NCI-H748 (cell line): ENCODE data around the gene ROR2.

Experiments
- DNase-seq: peaks from one replicate; lab custom pipeline; 2025; ENCODE audit not compliant: unreplicated experiment; lab: John Stamatoyannopoulos, UW

The ROR2 gene

DNA sequence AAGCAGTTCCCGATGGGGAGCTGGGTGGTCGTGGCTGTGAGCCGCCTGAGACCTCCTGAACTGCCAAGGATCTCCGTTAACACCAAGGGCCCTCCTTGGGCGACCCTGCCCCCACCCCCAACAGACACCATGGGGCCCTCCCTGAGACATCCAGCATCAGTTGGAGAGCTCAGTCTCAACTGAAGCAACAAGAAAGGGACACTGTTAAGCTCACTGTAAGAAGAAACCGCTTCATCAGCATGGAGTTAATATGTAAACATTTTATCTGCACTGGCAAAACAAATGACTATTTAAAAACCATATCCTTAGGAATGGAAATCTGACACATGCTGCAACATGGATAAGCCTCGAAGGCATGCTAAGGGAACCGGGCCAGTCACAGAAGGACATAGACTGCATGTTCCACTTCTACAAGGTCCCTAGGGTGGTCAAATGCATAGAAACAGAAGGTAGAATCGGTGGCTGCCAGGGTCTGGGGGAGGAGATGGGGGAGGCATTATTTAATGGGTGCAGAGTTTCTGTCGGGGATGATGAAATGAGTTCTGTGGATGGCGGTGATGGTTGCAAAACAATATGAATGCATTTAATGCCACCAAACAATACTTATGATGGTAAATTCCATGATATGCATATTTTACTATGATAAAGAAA is 47.4 kb downstream of the ROR2 start:
- DNase-seq = no peak

DNA sequence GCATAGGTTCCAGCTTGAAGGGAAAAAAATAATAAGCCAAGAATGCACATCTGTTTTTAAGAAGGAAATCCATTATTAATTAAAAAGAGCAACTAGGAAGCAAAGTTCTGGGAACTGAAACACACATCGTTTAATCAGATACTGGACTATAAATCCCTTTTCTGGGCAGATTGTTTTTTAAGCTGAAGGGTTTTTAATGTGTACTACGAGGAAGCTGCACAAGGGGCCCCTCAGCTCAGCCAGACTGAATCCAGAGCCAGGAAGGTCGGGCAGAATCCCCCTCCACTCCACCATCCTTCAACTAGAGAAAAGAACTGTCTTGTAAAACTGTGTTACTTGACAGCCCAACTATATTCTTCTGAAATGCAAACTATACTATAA is 49.2 kb downstream of the ROR2 start:
- no peak for DNase-seq

DNA sequence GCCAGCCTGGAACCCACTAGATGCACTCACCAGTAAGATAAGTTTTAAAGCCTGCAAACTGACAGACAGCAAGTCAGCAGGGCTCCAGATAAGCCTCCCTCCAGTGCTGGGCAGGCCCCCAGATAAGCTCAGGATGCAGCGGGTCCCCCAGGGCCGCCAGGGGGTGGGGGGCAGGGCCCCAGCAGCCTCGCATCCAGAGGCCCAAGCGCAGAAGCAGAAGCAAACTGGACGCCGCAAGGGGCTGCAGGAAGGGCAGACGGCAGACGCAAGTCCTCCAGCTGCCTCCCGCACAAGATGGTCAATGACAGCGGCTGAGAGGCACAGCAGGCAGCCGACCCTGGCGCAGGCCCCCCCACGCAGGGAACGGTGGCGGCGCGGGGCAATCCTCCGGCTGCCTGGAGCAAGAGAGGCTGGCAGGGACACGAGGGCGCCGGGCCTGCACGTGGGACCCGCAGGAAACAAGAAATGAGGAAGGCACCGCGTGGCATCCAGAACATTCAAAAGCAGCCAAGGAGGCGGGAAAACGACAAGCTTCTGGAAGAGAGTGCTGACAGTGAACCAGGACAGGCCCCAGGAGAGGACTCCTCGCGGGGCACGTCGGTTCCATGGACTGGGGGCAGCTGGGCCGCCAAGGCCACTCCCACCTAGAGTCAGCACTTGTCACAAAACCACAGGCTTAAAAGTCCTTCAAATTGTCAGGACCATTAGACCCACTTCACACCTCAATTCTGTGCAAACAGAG is 49.8 kb downstream of the ROR2 start:
- peak; percentile 37 for DNase-seq

DNA sequence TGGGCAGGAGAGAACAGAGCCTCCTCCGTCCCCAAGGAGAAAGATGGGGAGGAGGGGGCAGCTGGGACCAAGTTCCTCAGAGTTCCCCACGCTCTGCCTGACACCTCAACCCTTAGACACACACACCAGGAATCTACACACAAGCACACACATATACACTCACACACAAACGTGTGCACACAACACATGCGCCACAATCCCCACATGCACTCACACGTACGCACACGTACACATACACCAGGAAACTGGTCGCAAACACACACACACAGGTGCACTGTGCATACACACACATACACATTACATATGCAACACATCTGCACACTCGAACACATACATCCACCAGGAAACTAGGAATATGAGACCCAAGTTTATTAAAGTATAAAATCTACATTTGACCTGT is 50.4 kb downstream of the ROR2 start:
- DNase-seq = no peak

DNA sequence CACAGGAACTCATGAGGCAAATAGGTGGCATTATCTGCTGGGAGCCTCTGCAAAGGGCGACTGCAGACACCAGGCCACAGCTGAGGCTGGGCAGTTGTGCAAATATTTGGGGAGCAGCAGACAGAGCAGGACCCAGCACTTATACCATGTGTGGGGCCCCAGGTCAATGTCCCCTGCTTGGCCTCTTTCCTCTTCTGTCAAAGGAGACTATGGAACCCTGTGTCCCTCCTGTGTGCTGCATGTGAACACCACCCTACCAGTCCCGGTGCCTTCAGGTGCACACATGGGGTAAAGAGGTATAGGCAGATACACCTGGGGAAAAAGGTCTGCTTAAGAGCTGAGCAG is 50.8 kb downstream of the ROR2 start:
- no peak for DNase-seq

DNA sequence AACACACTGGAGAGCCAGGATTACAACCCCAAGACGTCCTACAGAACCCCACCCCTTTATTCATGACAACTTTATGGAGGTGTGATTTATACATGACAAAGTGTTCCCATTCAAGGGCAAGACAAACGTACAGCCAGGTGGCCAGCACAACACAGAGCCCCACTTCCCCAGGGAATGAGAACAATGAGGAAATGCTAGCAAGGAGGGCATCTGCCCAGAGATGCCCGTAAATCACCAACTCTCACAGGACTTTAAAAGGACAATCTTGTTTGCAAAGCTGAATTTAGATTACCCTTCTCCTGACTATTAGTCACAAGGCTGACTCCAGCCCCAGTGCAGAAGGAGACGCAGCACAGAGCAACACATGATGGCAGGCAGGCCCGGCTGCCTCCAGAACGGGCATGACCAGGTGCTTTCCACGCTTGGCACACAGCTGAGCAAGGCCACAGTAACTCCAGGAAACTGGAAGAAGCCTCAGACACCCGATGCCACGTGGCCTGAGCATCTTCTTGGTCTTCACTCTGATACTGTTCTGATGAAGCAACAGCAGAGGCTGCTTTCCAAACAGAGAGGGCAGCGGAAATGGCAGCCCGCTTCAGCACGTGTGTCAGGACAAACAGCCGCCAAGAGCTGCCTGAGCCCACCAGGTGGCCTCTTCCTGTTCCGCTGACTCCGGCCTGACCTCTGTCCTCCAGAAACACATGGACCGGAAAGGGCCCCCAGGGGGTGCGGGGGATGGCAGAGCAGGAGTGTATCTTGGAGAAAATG is 51.4 kb downstream of the ROR2 start:
- DNase-seq = peak; percentile 77

DNA sequence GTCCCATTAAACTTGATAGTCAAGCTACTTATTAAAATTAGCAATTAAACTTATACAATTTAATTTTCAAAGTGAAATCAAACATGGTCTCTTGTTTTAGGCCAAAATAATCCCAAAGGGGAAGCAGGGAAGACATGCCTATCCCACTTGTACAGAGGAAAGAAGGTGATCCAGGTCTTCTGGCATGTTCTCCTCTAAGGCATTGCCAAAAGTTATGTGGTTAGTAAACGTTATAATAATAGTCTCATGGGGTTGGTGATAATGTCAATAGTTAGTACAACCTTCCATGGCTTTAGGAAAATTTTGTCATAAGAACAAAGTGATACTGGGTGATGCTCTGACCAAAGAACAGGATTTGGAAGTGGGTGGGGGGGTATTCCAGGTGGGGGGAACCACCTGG is 52.8 kb downstream of the ROR2 start:
- no peak for DNase-seq

DNA sequence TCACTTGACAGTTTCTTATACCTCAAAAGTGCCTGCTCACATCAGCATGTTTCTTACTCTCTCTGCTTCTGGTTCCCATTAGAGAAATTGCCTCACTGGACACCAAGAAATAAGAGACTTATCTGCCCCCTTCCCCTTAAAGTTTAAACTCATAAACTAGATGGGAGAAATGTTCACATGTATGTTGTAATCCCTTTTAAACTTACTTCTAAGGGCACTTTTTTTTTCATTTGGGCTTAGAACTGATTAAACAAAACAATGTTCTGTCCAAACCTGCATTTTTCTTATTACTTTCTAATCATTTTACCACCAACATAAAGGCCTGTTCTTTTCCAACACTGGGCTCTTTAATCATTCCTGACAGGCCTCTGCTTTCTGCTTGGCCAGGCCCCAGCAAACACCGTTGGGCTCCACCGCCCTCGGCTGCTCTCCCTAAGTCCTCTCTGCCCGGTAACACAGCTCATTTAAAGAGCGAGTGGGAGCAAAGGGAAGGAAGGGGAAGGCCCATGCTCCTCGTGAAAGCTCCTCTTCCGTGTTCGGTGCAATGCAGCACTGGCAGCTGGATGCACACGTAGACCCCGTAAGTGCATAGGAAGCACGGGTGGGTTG is 53.4 kb downstream of the ROR2 start:
- DNase-seq = no peak

DNA sequence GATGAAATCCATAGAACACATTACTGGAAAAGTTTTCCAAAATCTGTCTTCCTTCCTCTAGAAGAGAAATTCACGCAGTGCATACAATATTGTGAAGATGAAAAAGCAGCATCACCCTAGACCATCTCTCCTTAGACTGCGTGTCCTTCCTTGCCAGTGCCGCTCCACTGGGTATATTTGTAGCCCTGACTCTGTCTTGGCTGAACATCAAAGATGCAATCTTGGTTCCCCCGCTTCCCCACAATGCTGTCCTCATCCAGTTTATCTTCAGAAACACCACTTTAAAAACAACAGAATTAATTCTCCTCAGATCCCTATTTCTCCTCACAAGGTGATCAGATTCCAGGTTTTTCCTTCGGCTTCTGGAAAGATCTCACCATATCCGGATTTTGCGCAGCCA is 53.9 kb downstream of the ROR2 start:
- no peak for DNase-seq

DNA sequence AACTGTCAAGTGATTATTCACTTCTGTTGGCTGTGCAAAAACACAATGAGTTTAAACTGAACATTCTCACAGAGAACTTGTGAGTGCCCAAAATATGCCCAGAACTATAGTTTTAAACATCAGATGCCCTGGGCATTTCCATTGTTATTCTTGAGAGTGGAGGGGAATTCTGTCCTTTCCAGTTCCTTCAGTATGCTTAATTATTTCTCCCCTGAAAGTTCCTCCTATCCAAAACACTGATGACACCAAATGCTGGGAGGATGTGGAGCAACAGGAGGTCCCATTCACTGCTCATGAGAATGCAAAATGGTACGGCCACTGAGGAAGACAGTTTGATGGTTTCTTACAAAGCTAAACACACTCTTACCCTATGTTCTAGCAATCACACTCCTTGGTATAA is 55.5 kb downstream of the ROR2 start:
- DNase-seq = no peak

DNA sequence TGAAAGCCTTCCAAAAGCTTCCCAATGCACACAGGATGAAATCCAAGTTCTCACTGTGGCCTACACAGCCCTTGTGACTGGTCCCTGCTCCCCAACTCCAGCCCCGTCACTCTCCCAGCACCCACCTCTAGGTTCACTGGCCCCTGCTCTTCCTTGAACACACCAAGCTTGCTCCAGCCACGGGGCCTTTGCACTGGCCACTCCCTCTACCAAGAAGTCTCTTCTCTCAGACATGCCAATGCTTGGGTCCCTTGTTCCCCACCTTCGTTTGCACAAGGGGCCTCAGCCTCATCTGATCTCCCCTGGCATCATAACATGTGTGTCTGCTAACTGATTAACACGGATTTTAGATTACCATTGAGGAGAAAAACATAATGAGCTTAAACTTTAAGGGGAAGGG is 56.0 kb downstream of the ROR2 start:
- DNase-seq = no peak

DNA sequence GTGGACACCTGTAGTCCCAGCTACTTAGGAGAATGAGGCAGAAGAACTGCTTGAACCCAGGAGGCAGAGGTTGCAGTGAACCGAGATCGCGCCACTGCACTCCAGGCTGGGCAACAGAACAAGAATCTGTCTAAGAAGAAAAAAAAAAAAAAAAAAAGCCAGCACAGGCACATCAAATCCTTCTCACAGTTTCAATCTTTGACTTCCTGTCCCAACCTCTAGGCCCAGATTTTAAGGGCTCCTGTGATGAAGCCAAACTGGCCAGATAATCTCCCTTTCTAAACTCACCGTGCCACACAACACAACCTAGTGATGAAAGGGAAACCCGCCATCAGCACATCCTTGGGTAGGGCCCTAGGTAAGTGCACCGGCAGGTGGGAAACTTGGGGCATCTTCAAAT is 58.1 kb downstream of the ROR2 start:
- no peak for DNase-seq

DNA sequence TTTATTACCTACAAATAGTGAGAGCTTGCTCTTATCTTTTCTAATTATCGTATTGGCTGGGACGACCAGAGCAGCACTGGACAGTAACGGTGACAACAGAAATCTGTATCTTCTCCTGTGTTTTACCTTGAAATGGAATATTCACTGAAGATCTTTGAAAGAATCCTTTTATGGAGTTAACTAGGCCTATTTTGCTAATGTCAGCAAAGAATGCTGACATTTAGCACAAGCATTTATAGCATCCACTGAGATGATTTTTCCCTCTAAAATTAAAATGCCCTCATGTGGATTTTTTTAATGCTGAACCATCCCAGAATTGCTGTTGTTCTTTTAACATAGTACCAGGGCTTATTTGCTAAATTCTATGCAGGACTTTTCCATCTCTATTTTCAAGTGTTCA is 59.4 kb downstream of the ROR2 start:
- DNase-seq = no peak

DNA sequence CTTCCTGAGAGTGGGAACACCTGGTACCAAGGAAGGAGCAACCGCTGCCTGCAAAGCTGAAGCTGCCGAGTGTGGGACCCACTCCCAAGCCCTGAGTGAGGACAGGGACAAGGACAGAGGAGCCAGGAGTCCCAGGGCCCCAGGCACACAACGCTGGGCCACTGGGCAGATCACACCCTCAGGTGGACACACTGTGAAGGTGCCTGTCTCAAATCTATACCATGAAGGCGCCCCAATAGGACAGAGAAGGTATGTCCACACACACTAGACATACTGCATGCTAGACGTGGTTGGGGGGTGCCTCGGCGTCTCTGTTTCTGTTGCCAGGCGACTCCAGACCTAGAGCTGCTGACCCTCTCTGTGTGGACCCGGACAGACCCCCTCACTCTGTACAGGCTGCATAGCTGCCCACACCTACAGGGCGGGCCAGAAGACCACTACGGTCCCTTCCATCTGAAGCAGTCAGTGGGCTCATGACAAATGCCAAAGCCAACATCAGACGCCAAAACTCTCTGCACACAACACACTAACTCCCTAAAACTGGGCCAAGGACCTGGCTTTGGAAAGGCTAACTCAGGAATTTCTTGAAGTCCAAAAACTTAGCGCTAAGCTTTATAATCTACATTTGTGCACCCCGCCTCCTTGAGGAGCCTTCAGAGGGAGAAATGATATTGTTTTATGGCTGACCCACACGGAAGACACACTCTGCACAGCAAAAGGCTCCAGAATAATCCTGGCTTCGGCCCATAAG is 60.7 kb downstream of the ROR2 start:
- no peak for DNase-seq

DNA sequence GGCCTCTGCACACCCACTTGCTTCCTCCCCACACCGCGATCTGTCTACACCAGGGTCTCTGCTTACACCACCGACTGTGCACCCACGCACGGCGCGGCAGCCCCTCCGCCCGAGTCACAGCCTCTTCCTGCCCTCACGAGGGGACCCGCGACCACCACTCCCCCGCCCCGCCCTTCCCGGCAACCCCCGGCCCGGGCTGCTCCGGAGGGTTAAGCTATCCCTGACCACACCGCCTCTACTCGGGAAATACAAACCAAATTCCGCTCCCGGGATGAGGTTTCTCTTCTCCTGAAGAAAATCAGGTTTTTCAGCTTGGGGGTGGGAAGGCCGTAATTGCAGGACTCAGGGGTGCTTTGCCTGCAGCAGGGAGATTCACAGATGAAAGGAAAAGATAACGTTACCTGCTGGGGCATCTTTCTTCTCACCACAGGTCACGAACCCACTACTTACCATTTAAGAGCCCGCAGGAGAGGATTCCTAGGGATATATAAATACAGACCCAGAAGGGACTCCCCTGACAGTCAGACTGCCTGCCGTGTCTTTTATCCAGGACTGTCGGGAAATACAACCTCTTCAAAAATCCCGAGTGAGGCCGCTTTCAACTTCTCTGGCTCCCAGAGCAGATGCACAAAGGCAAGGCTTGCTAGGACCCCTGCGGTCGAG is 63.5 kb downstream of the ROR2 start:
- no peak for DNase-seq

DNA sequence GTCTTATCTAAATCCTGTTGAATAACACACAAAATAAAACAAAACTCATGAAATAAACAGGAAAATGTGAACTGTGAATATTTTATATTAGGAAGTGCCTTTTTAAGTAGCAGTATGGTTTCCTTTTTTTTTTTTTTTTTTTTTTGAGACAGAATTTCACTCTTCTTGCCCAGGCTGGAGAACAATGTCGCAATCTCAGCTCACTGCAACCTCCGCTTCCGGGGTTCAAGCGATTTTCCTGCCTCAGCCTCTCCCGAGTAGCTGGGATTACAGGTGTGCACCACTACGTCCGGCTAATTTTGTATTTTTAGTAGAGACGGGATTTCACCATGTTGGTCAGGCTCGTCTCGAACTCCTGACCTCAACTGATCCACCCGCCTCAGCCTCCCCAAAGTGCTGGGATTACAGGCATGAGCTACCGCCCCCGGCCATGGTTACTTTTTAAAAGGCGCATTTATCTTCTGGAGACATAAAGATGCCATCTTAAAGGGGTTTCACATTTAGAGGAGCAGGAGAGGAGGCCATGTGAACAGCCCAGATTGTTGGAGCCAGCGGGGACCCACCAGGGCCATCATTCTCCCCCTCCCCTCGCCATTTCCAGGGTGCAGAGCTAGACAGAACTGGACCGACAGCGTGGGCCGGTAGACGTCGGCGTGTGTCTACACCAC is 64.1 kb downstream of the ROR2 start:
- DNase-seq = no peak

DNA sequence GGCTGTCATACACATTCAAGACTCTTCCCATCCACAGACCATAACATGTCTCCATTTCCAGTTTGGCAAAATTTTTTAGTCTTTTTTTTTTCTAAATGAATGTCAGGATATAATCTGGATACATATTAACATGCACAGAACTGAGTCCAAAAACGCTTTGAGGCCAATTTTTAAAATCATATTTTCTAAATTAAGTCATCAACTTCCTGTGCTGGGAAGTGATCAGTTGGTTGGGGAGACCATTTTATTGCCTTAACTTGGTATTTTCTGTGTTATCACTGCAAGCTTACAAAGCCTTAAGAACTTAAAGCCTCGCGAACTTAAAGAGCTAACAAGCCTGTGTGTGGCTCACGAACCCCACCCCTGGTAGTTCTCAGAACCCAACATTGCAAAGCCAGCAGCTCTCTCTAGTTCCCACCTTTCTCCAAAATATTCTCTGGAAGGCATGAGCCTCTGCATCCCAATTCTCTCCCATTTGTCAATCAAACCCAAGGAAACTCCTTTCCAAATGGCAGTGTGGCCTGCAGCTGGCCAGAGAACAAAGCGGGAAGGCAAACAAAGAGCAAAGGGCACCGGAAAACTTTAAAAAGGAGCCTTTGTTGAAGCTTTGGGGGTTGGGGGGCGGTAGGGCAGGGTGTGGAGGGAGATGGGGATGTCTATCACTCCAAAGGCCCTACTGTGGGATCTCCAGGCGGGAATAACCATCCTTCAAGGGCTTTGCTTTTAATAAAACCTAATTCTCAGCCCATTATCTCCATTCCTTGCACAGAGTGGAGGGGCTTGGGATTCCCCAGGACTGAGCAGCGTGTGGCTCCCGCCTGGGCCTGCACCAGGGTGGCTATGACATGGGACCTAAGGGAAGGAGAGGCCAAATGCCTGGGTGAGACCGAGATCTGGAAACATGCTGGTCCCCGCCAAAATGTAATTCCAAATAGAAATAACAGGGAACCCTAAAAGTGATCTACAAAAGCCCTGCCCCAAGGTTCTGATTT is 65.0 kb downstream of the ROR2 start:
- no peak for DNase-seq

DNA sequence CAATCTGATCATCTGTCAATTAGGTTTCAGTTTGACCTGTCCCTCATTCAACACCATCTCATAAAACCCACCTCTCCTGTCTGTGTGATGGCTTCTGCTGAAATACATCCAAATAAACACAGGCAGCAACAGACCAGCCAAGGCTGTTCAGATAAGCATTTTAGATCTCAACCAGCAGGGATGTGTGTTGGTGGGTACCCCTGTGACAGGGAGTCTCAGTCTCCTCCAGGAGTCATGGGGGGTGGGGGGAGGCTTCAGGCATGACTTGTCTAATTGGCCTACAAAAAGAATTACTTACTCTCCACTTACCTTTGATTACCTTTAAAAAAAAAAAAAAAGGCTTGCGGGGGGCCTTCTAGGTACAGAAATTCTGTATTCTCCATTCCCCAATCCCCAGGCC is 65.9 kb downstream of the ROR2 start:
- no peak for DNase-seq

DNA sequence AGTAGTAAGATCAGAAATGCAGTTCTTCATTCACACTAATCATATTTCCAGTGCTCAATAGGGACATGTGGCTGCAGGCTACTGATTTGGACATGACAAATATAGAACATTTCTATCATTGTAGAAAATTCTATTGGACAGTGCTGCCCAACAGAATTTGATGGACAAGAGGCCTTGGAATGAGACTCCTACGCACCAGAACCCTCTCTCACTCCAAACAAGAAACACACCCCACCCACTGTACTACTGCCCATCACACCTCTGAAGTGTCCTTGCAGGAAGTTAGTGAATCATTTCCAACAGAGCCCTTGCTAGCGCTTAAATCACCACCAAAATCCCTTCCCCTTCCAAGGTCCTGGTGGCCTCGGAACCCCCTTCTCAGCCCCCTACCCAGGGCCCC is 66.5 kb downstream of the ROR2 start:
- no peak for DNase-seq
